Stimulated activated naive CD8-positive, alpha-beta T cell treated with anti-CD3 and anti-CD28 coated beads, Interleukin-15, Interleukin-2, amounts not matched to agents 100 U/mL and 50 U/mL, for 24 hours (primary cell): ENCODE results near the gene LRFN2.

Experiments
- ATAC-seq: fragments of 150-1000 bp; cut with Tn5 transposase; one replicate; pipeline ENCODE4 v1.10.0; 2021
- DNase-seq: peaks from one replicate; pipeline ENCODE4 v3.0.0; 2021

Gene LRFN2

GRCh38 chr6:40476673-40477072 is 110.5 kb downstream of the LRFN2 start:
- DNase-seq (no peak), ATAC-seq (no peak)

- no peak for ATAC-seq
These were observed 112.2 kb downstream of the LRFN2 start for GRCh38 chr6:40474937-40475336.

GRCh38 chr6:40473026-40473425 is 114.1 kb downstream of the LRFN2 start:
- ATAC-seq: no peak
- no peak for DNase-seq

More at GRCh38 chr6:40474937-40475336, 112.2 kb downstream of the LRFN2 start:
- DNase-seq: no peak

- DNase-seq (no peak), ATAC-seq (no peak)
These were observed 114.8 kb downstream of the LRFN2 start for GRCh38 chr6:40472353-40472752.

GRCh38 chr6:40471243-40471642 is 115.9 kb downstream of the LRFN2 start:
- ATAC-seq: no peak
- DNase-seq: no peak

GRCh38 chr6:40469323-40469722 is 117.8 kb downstream of the LRFN2 start:
- no peak for ATAC-seq
- DNase-seq: no peak

GRCh38 chr6:40466986-40467539 is 120.1 kb downstream of the LRFN2 start:
- no peak for ATAC-seq
- no peak for DNase-seq

GRCh38 chr6:40461643-40462042 is 125.5 kb downstream of the LRFN2 start:
- DNase-seq (no peak), ATAC-seq (no peak)

- DNase-seq: no peak
- no peak for ATAC-seq
These were observed 126.8 kb downstream of the LRFN2 start for GRCh38 chr6:40460380-40460779.

- DNase-seq (no peak), ATAC-seq (no peak)
These were observed 129.9 kb downstream of the LRFN2 start for GRCh38 chr6:40457261-40457660.

- ATAC-seq (no peak), DNase-seq (no peak)
These were observed 130.7 kb downstream of the LRFN2 start for GRCh38 chr6:40456390-40457013.

- no peak for DNase-seq
- ATAC-seq: no peak
These were observed 131.3 kb downstream of the LRFN2 start for GRCh38 chr6:40455686-40456389.

GRCh38 chr6:40450483-40450882 is 136.7 kb downstream of the LRFN2 start:
- DNase-seq: no peak
- no peak for ATAC-seq

GRCh38 chr6:40444811-40445210 is 142.4 kb downstream of the LRFN2 start:
- ATAC-seq (no peak), DNase-seq (no peak)

- ATAC-seq (no peak), DNase-seq (no peak)
These were observed 142.9 kb downstream of the LRFN2 start for GRCh38 chr6:40444312-40444711.

- DNase-seq (no peak), ATAC-seq (no peak)
These were observed 143.3 kb downstream of the LRFN2 start for GRCh38 chr6:40443842-40444241.

- no peak for ATAC-seq
- no peak for DNase-seq
These were observed 144.6 kb downstream of the LRFN2 start for GRCh38 chr6:40442591-40442990.

- no peak for DNase-seq
- ATAC-seq: no peak
These were observed 146.0 kb downstream of the LRFN2 start for GRCh38 chr6:40441150-40441549.

- DNase-seq (no peak), ATAC-seq (no peak)
These were observed 147.1 kb downstream of the LRFN2 start for GRCh38 chr6:40440053-40440452.

- DNase-seq: no peak
- ATAC-seq: no peak
These were observed 148.0 kb downstream of the LRFN2 start for GRCh38 chr6:40439026-40439800.

- ATAC-seq (no peak), DNase-seq (no peak)
These were observed 148.8 kb downstream of the LRFN2 start for GRCh38 chr6:40438246-40438887.

- ATAC-seq (no peak), DNase-seq (no peak)
These were observed 149.5 kb downstream of the LRFN2 start for GRCh38 chr6:40437631-40438030.
